NCI-H446 treated with DMSO at 0.1 percent for 48 hours (cell line): ENCODE results near the gene SCN3A.

Source experiments
- DNase-seq: peaks from one replicate; lab custom pipeline; 2025; lab: John Stamatoyannopoulos, UW

The SCN3A gene

DNA sequence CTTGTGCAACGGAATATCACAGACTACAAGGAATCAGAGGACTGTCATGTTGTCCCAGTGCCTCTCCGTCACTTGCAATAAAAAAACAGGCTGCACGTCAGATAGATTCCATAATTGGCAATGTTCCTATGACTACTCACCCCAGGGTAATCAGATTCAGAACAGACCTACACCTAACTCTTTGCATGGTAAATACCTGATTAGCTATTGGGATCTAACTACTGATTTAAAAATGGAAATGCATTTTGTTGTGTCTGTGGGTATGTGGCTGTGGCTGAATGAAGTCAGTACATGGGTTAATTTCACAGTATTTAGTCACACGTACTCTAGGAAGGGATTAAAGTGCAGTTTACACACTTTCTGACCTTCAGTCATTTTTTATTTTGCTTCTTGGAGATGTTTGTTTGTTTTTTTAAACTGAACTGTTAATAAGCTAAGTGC is 91.7 kb downstream of the SCN3A start:
- DNase-seq, result no peak

DNA sequence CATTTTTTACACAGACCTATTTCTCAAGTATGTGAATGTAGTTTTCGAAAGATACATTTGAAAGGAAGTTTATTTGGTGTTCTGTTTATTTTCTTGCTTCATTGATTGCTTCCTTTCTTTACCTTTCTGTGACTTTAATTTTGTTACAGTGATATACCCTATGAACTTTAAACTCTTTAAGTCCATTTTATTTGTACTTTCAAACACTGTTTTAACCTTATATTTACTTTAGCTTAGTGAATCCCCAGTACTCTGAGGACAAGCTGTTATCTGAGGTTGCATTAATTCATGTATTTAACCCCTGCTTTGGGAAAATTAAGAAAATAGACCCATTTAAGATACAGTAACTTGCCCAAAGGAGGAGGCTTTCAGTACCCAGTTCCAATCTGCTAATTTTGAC is 93.5 kb downstream of the SCN3A start:
- DNase-seq, result no peak

DNA sequence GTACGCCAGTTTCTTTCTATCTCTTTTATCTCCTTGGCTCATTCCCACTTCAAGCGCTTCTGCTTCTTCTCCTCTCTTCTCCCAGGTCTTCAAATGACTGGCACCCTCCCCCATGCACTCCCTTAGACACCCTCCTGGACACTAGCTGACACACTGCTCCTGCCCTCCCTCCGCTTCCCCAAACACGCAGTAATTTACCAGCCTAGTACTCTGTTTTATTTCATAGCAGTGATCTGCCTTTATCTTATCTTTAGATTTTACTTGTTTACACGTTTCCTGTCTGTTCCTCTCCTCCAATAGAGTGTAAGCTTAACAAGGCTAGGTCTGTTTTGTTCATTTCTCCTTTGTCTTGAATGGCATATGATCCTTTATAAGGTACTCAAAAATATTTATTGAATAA is 93.9 kb downstream of the SCN3A start:
- no peak for DNase-seq

DNA sequence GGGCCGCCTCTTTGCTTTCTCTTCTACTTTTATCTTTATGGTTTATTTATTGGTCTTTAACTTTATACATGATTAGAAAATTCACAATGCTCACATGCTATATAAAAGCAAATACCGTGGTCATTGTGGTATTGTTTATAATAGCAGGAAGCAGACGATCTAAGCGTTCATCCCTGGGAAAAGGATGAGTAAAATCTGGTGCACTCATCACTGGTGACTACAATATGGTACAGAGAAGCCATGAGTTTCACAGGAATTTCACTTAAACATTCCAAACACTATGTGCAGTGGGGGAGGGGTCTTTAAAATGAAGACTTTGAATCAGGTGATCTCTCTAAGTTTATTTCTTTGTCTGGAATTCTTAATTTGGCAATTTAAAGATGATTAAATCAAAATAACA is 97.9 kb downstream of the SCN3A start:
- no peak for DNase-seq

DNA sequence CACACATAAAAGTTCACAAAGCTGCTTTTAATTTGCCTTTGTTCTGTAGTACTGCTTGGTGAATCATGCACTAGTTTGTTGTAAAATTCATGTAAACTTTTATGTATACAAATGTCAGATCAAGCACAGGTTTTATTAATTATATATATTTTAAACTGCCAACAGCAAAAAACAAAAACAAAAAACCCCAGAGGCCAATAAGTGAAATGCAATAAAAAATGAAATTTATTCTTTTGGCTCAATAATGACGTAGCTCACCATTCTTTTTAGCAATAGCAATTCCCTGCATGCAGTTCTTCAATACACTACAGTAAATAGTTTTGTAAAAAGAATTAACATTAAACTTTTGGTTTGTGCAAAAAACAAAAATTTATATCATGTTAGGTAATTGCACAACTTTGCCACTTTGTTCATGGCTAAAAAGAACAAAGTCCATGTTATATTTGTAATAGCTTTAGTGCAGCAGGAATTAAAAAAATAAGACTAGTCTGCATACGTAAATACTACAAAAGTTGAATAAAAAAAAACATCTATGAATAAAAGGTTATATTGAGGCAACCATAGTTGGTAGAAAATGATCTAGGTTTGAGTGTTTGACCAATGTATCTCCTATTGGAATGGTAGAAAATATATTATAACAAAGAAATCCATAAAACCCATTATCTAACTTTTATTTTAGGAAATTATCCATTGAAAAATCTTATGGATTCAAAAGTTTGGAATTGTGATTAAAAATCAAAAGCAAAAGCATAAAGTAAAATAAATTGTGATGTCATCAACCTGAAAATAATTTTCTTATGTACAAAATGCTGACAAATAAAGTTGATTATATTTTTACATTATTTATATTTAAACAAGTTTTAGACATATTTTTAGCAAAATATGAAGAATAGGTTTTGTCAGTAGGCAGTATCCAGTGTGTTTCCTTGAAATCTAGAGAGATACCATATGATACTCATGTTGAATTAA is 115.6 kb downstream of the SCN3A start:
- no peak for DNase-seq

DNA sequence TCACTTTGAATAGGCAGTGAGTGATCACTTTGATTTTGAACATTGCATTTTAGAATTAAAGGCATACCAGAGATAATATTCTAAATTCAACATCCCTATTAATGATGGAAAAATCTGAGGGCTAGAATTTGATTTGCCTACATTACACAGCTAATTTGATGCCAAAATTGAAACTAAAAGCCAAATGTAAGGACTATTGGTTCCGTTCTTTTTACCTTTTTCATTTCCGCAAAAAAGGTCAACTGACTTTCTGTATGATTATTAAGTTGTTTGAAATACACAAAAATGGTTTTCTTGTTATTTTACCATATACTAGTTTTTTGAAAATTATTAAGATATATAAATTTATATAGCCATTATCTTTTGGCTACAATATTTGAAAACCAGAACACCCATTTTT is 117.5 kb downstream of the SCN3A start:
- no peak for DNase-seq

DNA sequence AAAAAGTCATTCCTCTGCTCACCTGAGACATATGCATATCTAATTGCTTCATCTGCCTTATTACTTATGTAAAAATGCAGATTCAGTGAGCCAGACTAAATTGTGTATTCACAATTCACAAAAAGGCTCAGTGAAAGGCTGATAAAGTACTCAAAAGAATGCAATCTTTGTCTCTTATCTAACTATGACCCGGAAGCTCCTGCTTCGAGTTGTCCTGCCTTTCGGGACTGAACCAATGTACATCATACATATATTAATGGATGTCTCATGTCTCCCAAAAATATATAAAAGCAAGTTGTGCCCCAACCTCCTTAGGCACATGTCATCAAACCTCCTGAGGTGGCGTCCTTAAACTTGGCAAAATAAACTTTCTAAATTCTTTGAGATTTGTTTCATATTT is 120.5 kb downstream of the SCN3A start:
- DNase-seq, result no peak

DNA sequence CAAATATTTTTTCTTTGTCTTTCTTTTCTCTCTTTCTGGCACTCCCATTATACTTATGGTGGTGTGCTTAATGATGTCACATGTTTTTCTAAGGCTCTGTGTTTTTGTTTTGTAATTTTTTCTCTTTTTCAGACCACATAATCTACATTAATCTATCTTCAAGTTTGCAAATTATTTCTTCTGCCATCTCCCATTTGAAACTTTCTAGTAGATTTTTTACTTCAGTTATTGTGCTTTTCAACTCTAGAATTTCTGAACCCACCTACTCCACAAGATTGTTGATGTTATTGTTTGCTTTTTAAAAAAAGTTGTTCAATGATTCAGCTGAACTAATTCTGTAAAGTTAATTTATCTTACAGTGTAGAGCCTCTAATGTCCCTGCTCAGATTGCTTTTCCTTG is 121.4 kb downstream of the SCN3A start:
- DNase-seq, result no peak

DNA sequence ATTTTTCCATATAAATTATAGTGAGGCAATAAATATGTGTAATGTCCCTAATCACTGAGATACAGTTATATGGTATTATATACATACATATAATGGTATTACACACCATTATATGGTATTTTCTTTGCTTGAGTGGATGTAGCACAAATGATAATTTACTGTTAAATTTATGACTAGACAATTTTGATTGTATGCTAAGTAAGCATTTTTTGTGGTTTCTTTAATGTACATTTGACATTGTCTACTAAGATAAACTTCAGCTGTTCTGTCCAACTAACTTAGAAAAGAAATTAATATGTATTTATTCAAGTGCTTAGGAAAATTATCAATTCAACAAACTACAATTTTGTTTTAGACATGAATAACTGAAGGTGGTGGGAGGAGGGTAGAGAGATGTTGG is 122.6 kb downstream of the SCN3A start:
- no peak for DNase-seq

DNA sequence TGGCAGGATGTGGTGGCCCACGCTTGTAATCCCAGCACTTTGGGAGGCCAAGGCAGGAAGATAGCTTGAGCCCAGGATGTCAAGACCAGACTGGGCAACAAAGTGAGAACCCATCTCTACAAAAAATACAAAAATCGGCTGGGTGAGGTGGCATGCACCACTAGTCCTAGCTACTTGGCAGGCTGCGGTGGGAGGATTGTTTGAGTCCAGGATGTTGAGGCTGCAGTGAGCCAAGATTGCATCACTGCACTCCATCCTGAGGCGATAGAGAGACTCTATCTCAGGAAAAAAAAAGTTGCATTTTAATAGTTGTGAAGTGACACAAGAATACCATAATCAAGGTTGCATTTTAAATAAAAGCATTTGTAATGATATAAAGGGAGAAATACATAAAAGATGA is 124.4 kb downstream of the SCN3A start:
- DNase-seq, result no peak

DNA sequence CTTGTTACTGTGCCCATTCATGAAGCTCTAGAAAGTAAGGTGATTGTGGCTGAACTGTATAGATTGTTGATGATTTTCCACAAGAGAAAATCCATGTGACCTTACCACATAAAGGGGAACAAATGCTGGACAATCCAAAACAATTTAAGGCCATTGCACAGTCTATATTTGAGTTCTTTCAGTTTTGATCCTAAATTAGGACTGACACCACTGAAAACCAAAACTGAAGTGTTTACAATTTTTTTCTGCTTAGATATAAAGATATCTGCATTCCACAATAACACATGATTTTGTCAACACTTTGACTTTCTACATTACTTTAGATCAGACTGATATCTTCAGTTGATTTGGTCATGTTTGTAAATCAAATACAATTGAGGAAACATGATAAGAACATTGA is 124.9 kb downstream of the SCN3A start:
- no peak for DNase-seq

DNA sequence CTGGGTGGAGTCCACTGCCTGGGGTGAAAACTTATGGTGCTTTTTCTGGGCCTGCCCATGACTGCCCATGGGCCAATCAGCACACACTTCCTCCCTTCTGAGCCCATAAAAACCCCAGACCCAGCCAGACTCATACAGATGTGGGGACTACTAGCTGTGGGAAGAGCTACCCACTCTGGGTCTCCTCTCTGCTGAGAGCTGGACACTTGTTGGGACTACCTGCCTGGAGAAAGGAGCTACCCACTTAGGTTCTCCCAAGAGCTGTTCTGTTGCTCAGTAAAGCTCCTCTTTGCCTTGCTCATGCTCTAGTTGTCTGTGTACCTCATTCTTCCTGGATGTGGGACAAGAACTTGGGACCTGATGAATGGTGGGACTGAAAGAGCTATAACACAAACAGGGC is 129.0 kb downstream of the SCN3A start:
- no peak for DNase-seq

DNA sequence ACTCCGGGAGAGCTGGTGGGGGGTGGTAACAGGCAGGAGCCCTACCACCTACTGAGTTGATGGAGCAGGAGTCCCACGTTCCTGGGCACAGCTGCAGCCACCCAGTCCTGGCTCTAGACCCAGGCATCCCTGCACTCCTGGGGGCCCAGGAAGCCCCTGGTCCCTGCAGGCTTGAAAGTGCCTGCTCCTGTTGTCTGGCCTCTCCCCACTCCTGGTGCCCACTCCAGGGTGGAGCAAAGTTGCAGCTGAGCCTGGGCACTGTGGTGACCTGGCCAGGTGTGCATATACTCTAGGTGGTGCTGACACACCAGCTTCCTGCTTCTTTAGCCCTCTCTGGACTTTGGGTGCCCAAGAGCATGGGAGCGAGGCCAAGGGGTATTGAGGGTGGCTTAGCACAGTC is 129.5 kb downstream of the SCN3A start:
- DNase-seq, result no peak

DNA sequence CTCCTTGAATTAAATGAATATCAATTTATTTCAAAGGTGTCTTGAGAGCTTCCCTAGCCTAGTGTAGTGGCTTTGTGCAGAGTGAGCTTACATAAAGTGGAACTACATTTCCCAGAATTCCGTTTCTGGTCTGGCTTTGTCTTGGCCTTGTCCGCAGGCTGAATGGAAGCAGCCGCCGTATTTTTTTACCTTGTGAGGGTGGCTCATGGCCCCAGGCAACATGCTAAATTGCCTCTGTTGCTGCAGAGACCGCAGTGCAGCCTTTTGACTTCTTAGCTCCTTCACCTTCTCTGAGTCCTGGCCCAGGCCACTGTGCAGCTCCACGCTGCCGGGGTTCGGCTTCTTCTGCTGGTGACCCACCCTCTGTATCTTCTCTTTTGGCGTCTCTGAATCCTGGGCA is 133.8 kb downstream of the SCN3A start:
- no peak for DNase-seq

DNA sequence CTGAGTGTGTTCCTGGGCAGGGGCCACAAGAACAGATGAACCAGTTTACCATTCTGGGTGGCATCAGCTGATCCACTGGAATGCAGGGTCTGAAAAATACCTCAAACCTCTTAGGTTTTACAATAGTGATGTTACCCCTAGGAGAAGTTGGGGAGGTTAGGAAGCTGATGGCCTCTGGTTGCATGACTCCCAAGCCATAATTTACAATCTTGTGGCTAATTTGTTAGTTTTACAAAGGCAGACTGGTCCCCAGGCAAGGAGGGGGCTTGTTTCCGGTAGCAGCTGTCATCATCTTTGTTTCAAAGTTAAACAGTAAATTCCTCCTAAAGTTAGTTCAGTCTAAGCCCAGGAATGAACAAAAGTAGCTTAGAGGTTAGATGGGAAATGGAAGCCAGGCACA is 134.7 kb downstream of the SCN3A start:
- DNase-seq, result no peak

DNA sequence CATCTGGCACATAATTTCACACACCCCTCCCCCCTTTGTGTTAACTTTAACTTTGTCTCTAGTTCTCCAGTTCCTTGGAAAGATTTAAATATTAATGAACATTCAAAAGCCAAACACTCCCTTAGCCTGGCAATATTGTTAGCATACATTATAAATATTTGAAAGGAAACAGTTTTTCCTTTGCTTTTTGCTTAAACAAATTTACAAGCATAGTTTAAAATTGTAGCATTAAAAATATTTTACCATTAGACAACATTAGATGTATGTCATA is 135.4 kb downstream of the SCN3A start:
- no peak for DNase-seq

DNA sequence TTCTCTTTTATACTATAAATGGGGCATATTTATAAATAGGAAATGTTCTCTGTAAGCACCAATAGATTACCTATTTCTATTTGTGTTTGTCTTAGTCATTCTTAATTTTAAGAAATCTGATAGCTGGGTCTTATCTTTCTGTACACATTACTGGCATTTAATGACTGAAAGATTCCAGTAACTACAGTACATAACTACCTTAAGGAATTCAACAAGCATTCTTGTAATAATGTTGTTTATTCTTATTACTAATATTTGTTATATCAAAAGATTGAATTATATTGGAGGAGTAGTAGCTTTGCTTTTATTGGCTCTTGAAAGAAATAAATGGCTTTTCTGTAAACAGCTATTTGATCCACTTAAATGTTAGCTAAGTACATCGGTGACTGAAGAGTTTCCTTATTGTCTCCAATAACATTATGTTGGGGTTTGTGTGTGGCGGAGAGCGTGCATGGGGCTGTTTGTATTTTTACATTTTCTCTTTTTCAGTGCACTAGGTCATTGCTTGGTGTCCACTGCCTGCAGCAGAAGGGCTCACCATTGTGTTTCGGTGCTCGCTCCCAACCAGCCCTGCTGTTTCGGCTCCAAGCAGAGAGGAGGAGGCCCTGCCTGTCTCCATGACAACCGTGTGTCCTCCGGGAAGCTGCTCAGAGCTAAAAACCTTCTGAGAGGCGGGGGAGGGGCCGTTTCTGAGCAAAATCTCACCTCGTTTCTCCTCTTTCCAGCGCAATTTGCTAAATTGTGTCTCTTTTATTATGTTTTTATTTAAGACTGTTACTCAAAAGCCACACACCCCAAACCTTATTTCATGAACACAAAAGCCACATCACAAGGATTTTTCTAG is 136.0 kb downstream of the SCN3A start:
- peak; percentile 86 for DNase-seq

DNA sequence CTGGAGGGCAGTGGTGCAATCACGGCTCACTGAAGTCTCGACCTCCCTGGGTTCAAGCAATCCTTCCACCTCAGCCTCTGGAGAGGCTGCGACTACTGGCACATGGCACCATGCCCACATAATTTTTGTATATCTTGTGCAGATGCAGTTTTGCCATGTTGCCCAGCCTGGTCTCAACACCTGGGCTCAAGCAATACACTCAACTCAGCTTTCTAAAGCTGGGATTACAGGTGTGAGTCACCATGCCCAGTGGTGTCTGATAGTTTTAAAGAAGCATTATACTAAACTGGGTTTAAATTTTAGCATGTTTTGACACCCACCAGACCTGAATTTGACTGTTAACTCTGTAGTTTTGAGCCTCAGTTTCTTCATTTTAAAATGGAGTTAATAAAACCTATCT is 139.1 kb downstream of the SCN3A start:
- DNase-seq, result no peak

DNA sequence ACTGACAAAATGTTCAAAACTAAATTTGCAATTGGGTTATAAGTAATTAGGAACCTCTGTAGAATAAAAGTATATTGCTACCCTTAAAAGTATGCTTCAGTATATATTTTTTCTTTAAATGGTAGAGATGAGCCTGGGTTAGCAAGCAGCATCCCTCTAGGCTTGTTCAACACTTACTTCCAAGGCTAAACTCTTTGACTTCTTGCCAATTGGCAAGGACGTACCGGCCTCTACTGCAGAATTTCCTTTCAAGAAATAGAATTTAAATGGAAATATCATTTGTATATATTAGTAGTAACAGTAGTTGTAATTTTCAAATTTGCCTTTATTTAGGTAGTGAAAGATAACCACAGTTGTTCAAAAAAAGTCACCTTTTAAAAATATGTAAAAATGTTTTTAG is 143.4 kb downstream of the SCN3A start:
- no peak for DNase-seq

DNA sequence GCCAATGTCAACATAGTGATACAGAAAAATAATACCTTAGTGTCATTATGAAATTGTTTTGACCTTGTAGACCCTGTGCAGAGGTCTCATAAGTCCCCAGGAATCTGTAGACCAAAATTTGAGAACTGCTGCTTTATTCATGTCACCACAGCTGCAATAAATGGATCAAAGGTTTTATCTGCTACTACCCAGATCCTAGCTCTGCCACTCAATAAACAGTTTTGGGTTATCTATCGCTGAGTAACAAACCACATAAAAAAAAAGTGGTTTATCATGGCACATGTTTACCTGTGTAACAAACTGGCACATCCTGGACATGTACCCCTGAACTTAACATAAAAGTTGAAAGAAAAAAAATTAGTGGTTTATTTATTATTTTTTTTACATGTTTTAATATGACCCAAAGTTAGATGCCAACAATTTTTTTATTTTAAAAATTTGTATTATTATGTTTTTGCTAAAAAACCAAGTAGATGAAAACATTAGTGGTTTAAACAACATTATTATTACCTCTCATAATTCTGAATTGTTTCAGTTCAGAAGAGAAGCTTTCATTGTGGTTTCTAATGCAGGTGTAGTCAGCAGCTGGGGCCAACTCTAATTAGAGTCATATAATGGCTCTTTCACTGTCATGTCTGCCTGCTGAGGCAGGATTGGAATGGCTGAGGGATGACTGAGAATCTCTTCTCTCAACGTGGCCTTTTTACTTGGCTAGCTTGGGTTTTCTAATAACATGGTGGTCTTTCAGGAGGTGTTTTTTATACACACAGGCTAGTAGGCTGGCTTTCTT is 145.2 kb downstream of the SCN3A start:
- DNase-seq, result no peak

DNA sequence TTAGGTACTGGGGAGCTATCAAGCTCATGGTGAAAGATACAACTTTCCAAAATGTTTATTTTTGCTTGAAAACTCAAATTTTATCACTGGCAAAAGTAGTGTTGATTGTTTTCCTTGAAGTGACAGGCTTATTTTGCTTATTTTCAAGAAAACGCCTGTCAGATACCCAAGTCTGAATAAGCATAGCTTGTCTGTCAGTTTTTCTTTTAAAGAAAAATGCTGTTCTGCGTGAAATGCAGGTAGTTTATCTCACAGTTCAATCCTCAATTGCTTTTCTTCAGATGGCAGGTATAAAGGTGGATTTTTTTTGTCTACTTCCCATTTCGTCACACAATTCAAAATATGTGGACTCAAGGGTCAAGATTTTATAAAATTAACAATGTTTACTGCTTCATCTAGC is 145.9 kb downstream of the SCN3A start:
- no peak for DNase-seq

DNA sequence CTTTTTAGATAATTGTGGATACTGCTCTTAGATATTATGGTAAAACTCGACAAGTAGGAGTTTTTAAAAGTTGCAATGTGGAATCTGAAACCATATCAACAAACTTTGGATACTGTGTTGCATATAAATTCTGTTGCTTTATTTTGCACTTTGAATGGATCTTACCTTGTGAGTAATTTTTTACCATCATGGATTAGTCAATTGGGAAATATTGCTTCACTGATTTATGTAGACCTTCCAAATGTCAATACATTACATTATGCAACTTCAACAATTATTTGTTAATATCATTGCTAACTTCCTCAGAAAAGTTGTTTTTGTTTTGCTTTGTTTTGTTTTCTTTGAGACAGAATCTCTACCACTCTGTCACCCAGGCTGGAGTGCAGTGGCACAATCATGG is 146.5 kb downstream of the SCN3A start:
- no peak for DNase-seq

DNA sequence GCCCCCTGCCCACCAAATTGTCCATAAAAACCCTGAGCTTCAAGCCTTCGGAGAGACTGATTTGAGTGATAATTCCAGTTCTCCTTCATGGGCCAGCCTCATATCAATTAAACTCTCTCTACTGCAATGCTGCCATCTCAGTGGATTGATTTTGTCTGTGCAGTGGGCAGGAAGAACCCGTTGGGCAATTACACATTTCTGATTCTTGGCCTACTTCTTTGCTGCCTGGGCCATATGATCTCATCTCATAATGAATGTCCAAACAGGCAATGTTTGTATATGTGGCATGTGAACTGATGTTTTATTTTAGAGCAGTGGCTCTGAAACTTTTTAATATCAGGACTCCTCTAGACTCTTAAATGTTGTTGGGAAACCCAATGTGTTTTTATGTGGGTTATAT is 147.3 kb downstream of the SCN3A start:
- DNase-seq, result peak; percentile 15
